ENCODE results near the gene ACKR3.

The ACKR3 gene

GRCh38 chr2:236548179-236548921 is 21.3 kb upstream of the ACKR3 start:
- H3K4me3 ChIP-seq (ENCODE audit: low read depth, low read length): no peak overlapping the region
- no peak for DNase-seq (ENCODE audit: low read depth)

GRCh38 chr2:236549165-236549564 is 20.5 kb upstream of the ACKR3 start:
- no peak overlapping the region for H3K4me3 ChIP-seq (ENCODE audit: low read depth, low read length)

GRCh38 chr2:236550290-236550689 is 19.3 kb upstream of the ACKR3 start:
- no peak for DNase-seq (ENCODE audit: low read depth)
- no peak overlapping the region for H3K4me3 ChIP-seq (ENCODE audit: low read depth, low read length)

More at GRCh38 chr2:236549165-236549564, 20.5 kb upstream of the ACKR3 start:
- DNase-seq (ENCODE audit: low read depth): no peak

GRCh38 chr2:236550701-236551465 is 18.7 kb upstream of the ACKR3 start:
- H3K4me3 ChIP-seq (ENCODE audit: low read depth, low read length): no peak overlapping the region
- no peak for DNase-seq (ENCODE audit: low read depth)

- no peak overlapping the region for H3K4me3 ChIP-seq (ENCODE audit: low read depth, low read length)
- DNase-seq (ENCODE audit: low read depth): no peak
These were observed 18.0 kb upstream of the ACKR3 start for GRCh38 chr2:236551471-236552211.

GRCh38 chr2:236552212-236552542 is 17.4 kb upstream of the ACKR3 start:
- no peak overlapping the region for H3K4me3 ChIP-seq (ENCODE audit: low read depth, low read length)
- DNase-seq (ENCODE audit: low read depth): no peak

GRCh38 chr2:236552581-236553363 is 16.9 kb upstream of the ACKR3 start:
- DNase-seq (ENCODE audit: low read depth): no peak
- H3K4me3 ChIP-seq (ENCODE audit: low read depth, low read length): no peak overlapping the region

GRCh38 chr2:236553522-236553921 is 16.1 kb upstream of the ACKR3 start:
- H3K4me3 ChIP-seq (ENCODE audit: low read depth, low read length): no peak overlapping the region
- DNase-seq (ENCODE audit: low read depth): no peak

- no peak overlapping the region for H3K4me3 ChIP-seq (ENCODE audit: low read depth, low read length)
- DNase-seq (ENCODE audit: low read depth): no peak
These were observed 14.9 kb upstream of the ACKR3 start for GRCh38 chr2:236554629-236555282.

GRCh38 chr2:236555481-236555880 is 14.1 kb upstream of the ACKR3 start:
- DNase-seq (ENCODE audit: low read depth): no peak

GRCh38 chr2:236557306-236558030 is 12.2 kb upstream of the ACKR3 start:
- no peak for DNase-seq (ENCODE audit: low read depth)
- no peak overlapping the region for H3K4me3 ChIP-seq (ENCODE audit: low read depth, low read length)

More at GRCh38 chr2:236555481-236555880, 14.1 kb upstream of the ACKR3 start:
- no peak overlapping the region for H3K4me3 ChIP-seq (ENCODE audit: low read depth, low read length)

- H3K4me3 ChIP-seq (ENCODE audit: low read depth, low read length): no peak overlapping the region
- no peak for DNase-seq (ENCODE audit: low read depth)
These were observed 11.6 kb upstream of the ACKR3 start for GRCh38 chr2:236558036-236558435.

GRCh38 chr2:236558993-236559978 is 10.3 kb upstream of the ACKR3 start:
- no peak for DNase-seq (ENCODE audit: low read depth)
- H3K4me3 ChIP-seq (ENCODE audit: low read depth, low read length): no peak overlapping the region

- H3K4me3 ChIP-seq (ENCODE audit: low read depth, low read length): no peak overlapping the region
- no peak for DNase-seq (ENCODE audit: low read depth)
These were observed 7.8 kb upstream of the ACKR3 start for GRCh38 chr2:236561874-236562273.

- no peak overlapping the region for H3K4me3 ChIP-seq (ENCODE audit: low read depth, low read length)
These were observed 7.2 kb upstream of the ACKR3 start for GRCh38 chr2:236562434-236562833.

GRCh38 chr2:236563953-236564352 is 5.7 kb upstream of the ACKR3 start:
- no peak for DNase-seq (ENCODE audit: low read depth)

More at GRCh38 chr2:236562434-236562833, 7.2 kb upstream of the ACKR3 start:
- DNase-seq (ENCODE audit: low read depth): no peak

GRCh38 chr2:236565212-236565611 is 4.4 kb upstream of the ACKR3 start:
- no peak for DNase-seq (ENCODE audit: low read depth)

More at GRCh38 chr2:236563953-236564352, 5.7 kb upstream of the ACKR3 start:
- no peak overlapping the region for H3K4me3 ChIP-seq (ENCODE audit: low read depth, low read length)

More at GRCh38 chr2:236565212-236565611, 4.4 kb upstream of the ACKR3 start:
- no peak overlapping the region for H3K4me3 ChIP-seq (ENCODE audit: low read depth, low read length)
